ENCODE data around the gene MAL. TPM values are rescaled to one million over a fixed set of nuclear protein-coding genes. Genes with fewer than 3 reads are reported as not detected.

Gene MAL
- total RNA-seq, 2 donors from 2014 or later = 1.2 to 2.2 TPM

DNA sequence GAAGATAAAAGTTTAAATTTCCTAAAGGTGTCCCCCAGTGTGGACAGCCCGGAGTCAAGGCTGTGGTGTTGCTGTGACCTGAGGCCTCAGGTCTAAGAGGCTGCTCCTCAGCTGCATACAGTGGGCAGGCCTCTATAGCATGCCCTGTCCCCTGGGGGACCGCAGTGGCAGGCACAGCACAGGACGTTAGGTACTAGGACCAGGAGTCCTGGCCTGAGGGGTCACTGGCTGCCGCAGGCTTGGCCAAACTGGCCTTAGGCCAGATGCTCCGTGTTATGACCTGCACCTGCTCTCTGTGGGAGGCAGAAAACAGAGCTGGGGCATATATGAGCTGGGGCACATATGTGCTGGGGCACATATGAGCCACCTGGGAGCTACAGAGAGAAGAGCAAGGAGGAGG, 21.2 kb upstream of the MAL start:
- Mint-ChIP-seq H3K9me3 (no peaks in the 10 kb centered on the region), H3K27me3 (peaks cover 0 to 5% of the 10 kb centered on the region in 2 donors), H3K4me3 (no peak overlapping the region), H3K4me1 (ENCODE audit: low read depth in 2 of 2) (no peaks in the 10 kb centered on the region), H3K27ac (no peak overlapping the region), H3K36me3 (no peaks in the 10 kb centered on the region)
- ATAC-seq (peak in 1 of 2 donors; percentile 3), DNase-seq (ENCODE audit: low spot score) (no peak)

DNA sequence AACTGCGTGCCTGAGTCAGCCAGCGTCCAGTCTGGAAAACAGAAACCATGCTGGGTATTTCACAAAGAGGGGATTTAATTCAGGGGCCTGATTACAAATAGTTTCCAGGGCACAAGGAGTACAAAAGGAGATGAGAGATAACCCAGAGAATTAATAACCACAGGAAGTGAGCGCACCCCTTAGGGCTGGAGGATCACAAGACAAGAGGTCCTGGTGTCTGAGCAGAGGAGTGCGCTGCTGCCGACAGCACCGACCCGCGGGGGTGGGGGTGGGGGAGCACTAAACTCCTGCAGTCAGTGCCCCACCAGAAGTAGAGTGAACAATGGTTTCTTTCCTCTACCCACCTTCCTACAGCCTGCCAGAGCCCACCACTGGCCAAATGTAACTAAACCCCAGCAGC, 20.8 kb upstream of the MAL start:
- H3K27me3 Mint-ChIP-seq = peaks cover 0 to 5% of the 10 kb centered on the region in 2 donors
- H3K9me3 Mint-ChIP-seq = no peaks in the 10 kb centered on the region
- no peaks in the 10 kb centered on the region for H3K4me1 Mint-ChIP-seq (ENCODE audit: low read depth in 2 of 2)
- no peak overlapping the region for H3K4me3 Mint-ChIP-seq
- ATAC-seq (no peak), DNase-seq (ENCODE audit: low spot score) (no peak)
- no peaks in the 10 kb centered on the region for H3K36me3 Mint-ChIP-seq
- H3K27ac Mint-ChIP-seq = no peak overlapping the region

DNA sequence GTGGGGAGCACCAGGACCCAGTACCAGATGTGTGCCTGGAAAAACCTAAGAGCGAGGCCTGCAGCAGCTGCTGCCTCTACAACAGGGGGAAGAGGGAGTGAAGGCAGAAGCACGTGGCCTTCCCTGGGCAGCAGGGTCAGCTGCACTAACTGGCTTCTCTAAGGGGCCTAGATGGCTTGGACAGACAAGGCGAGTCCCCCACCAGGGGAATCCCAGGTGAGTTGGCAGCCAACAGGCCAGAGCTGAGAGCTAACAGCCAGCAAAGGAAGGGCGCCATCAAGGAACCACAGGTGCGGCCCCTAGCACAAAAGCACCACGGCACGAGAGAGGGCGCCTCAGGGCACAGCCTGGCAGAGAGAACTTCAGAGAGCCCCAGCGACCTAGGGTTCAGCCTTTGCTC, 19.8 kb upstream of the MAL start:
- no peaks in the 10 kb centered on the region for H3K9me3 Mint-ChIP-seq
- no peaks in the 10 kb centered on the region for H3K4me1 Mint-ChIP-seq (ENCODE audit: low read depth in 2 of 2)
- ATAC-seq (no peak), DNase-seq (ENCODE audit: low spot score) (no peak)
- H3K36me3 Mint-ChIP-seq = no peaks in the 10 kb centered on the region
- no peak overlapping the region for H3K27ac Mint-ChIP-seq
- no peak overlapping the region for H3K4me3 Mint-ChIP-seq
- peaks cover 0 to 5% of the 10 kb centered on the region in 2 donors for H3K27me3 Mint-ChIP-seq

DNA sequence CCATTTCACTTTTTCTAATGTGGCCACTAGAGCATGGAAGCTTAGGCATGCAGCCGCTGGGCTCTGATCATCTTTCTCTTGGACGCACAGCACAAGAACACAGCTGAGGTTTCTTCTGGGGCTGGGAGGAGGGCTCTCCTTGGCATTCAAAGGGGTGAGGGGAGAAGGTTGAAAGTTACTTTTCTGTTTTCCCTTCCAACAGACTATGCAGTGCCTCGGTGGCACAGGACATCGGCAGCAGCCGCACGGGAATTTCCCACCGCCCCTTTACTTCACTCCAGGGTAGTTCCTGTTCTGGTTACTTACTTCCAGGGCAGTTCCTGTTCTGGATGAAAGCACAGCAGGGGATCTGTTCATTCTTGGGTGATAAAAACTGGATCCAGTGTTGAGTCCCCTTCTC, 18.9 kb upstream of the MAL start:
- Mint-ChIP-seq H3K36me3 (no peaks in the 10 kb centered on the region), H3K9me3 (no peaks in the 10 kb centered on the region), H3K27ac (no peak overlapping the region), H3K4me1 (ENCODE audit: low read depth in 2 of 2) (no peaks in the 10 kb centered on the region), H3K27me3 (peaks cover 0 to 5% of the 10 kb centered on the region in 2 donors), H3K4me3 (no peak overlapping the region)
- ATAC-seq = no peak
- DNase-seq (ENCODE audit: low spot score) = no peak

DNA sequence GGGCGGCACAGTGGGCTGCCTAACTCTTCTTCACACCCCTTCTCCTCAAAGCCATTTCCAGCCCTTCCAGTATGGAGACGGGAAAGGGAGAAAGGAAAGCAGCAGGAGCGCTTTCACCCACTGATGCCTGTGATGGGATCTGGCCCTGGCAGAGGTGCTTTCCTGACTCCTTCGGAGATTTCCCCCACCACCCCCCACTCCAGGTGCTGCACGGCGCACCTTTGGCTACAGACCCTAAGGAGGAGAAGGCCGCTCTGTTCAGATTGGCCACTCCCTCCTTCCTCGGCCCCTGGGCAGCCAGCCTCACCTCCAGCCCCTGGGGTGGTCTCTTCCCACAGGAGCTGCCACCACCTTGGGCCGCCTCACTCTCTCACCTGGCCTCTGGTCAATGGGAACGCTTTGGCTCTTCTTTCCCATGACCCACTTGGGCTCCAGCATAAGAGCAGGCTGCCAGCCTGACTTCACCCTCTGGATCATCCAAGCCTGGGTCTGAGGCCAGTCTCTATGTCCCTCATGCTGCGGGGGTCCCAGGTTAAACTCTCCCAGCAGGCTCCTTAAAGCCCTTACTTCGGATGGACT, 18.4 kb upstream of the MAL start:
- peak in 1 of 2 donors; percentile 34 for ATAC-seq
- Mint-ChIP-seq H3K4me1 (ENCODE audit: low read depth in 2 of 2) (no peaks in the 10 kb centered on the region), H3K4me3 (no peak overlapping the region), H3K9me3 (no peaks in the 10 kb centered on the region), H3K36me3 (no peaks in the 10 kb centered on the region), H3K27ac (no peak overlapping the region), H3K27me3 (peaks cover 0 to 5% of the 10 kb centered on the region in 2 donors)
- DNase-seq (ENCODE audit: low spot score) = no peak

DNA sequence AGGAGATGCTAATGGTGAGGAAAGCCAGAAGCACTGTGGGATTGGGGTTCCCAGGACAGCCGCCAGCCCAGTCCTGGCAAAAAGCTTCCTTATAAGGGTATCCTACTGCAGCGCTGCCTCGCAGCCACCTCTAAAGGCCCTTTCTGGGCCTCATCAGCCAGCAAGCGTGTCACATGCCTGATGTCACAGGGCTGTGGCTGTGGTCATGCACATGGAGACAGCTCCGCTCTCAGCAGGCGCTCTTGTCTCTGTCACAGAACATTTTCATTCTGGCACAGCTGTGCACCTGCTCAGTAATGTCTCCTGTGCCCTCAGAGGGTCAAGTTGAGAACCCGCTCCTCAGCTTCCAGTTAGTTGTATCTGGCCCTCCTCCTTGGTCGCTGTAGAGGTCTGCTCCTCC, 17.7 kb upstream of the MAL start:
- no peaks in the 10 kb centered on the region for H3K36me3 Mint-ChIP-seq
- DNase-seq (ENCODE audit: low spot score) = no peak
- H3K27ac Mint-ChIP-seq = no peak overlapping the region
- ATAC-seq = no peak
- peaks cover 0 to 5% of the 10 kb centered on the region in 2 donors for H3K27me3 Mint-ChIP-seq
- no peaks in the 10 kb centered on the region for H3K9me3 Mint-ChIP-seq
- H3K4me3 Mint-ChIP-seq = no peak overlapping the region
- H3K4me1 Mint-ChIP-seq (ENCODE audit: low read depth in 2 of 2) = no peaks in the 10 kb centered on the region

DNA sequence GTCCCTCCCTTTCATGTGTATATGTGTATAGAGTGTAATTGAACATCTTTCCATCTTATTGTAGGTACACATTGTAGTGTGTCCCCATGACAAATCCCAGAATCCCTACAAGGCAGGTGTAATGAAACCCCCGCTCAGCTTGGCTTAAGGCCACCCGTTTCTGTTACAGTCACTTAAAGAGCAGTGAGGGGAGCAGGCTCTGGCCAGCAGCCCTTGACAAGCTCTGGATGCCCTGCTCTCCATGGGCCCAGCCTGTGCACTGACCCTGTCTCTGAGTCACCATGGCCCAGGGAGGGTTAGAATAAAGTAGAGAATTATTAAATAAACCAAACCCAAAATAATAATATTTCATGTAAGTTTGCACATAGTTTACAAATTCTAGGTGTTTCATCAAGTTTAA, 17.2 kb upstream of the MAL start:
- Mint-ChIP-seq H3K27me3 (peaks cover 0 to 5% of the 10 kb centered on the region in 2 donors), H3K36me3 (no peaks in the 10 kb centered on the region), H3K4me1 (ENCODE audit: low read depth in 2 of 2) (no peaks in the 10 kb centered on the region), H3K9me3 (no peaks in the 10 kb centered on the region), H3K27ac (no peak overlapping the region), H3K4me3 (no peak overlapping the region)
- no peak for ATAC-seq
- no peak for DNase-seq (ENCODE audit: low spot score)

DNA sequence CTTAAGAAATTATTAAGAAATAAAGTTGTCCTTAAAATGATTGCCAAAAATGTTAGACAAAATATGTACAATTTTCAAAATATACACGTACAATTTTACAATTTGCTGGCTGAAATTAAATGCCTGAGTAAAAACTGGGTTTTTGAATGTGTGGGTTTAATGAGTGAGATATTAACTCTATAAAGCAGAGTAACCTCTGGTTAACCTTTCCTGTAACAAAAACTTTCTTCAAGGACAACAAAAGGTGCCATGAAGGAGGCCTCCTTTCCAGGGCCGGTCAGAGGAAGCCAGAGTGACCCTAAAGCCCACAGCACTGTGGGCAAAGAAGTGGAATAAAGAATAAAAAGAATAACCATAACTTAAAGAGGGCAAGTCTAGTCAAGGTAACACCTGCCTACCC, 16.5 kb upstream of the MAL start:
- Mint-ChIP-seq H3K9me3 (no peaks in the 10 kb centered on the region), H3K27ac (no peak overlapping the region), H3K36me3 (no peaks in the 10 kb centered on the region), H3K27me3 (peaks cover 0 to 5% of the 10 kb centered on the region in 2 donors), H3K4me3 (no peak overlapping the region), H3K4me1 (ENCODE audit: low read depth in 2 of 2) (no peaks in the 10 kb centered on the region)
- ATAC-seq (no peak), DNase-seq (ENCODE audit: low spot score) (no peak)

DNA sequence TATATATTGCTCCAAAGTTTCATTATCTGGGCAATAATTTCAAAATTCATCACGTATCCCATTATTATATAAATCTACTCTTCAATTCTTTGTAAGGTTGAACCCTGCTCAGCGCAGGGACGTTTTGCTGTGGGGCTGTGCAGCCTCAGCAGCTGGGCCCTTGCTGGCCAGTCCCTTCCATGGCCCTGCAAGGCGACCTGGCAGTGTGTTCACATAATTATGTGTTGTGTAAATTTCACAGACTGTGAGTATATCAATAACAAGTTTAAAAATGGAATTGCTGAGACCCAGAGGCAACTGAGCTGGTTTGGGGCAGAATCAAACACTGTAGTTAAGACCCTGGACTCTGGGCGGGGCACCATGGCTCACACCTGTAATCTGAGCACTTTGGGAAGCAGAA, 16.1 kb upstream of the MAL start:
- Mint-ChIP-seq H3K4me1 (ENCODE audit: low read depth in 2 of 2) (no peaks in the 10 kb centered on the region), H3K27me3 (peaks cover 0 to 5% of the 10 kb centered on the region in 2 donors), H3K36me3 (no peaks in the 10 kb centered on the region), H3K27ac (no peak overlapping the region), H3K4me3 (no peak overlapping the region), H3K9me3 (no peaks in the 10 kb centered on the region)
- DNase-seq (ENCODE audit: low spot score) (no peak), ATAC-seq (no peak)

DNA sequence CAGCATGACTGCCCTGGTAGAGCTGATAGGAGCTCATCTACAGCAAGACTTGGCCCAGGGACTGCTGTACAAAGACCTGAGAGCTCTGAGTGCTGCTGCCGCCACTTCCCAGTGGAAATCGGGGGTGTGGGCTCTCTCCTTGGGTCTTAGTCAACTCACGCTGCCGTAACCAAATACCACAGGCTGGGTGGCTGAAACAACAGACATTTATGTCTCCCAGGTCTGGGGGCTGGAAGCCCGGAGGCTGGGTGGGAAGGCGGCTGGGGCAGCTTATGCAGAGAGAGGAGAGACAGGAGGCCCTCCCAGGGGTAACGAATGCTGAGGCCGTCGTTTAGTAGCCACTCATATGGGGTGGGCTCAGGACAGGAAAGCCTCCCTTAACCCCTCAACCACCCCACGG, 15.4 kb upstream of the MAL start:
- H3K36me3 Mint-ChIP-seq = no peaks in the 10 kb centered on the region
- no peaks in the 10 kb centered on the region for H3K9me3 Mint-ChIP-seq
- no peak overlapping the region for H3K27ac Mint-ChIP-seq
- DNase-seq (ENCODE audit: low spot score) = no peak
- no peaks in the 10 kb centered on the region for H3K4me1 Mint-ChIP-seq (ENCODE audit: low read depth in 2 of 2)
- no peak for ATAC-seq
- no peak overlapping the region for H3K4me3 Mint-ChIP-seq
- H3K27me3 Mint-ChIP-seq = peaks cover 0 to 3% of the 10 kb centered on the region in 2 donors

DNA sequence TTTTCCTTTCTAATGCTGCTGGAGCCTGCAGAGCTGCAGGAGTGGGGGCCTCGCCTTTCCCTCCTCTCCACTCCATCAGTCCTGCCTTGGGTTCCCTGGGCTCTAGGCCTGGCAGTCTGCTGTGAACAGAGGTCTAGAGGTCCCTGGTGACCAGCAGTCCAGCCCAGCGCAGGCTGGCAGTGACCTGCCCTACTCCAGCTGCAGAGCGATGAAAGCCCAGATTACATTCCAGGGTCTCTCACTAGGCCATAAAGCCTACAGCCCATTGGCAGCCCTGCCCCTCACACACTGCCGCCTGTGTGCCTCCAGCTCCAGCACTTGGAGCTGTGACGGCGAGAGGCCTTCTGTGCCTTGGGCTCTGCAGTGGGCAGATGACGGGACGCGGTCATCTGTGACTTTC, 14.8 kb upstream of the MAL start:
- Mint-ChIP-seq H3K27ac (no peak overlapping the region), H3K9me3 (no peaks in the 10 kb centered on the region)

DNA sequence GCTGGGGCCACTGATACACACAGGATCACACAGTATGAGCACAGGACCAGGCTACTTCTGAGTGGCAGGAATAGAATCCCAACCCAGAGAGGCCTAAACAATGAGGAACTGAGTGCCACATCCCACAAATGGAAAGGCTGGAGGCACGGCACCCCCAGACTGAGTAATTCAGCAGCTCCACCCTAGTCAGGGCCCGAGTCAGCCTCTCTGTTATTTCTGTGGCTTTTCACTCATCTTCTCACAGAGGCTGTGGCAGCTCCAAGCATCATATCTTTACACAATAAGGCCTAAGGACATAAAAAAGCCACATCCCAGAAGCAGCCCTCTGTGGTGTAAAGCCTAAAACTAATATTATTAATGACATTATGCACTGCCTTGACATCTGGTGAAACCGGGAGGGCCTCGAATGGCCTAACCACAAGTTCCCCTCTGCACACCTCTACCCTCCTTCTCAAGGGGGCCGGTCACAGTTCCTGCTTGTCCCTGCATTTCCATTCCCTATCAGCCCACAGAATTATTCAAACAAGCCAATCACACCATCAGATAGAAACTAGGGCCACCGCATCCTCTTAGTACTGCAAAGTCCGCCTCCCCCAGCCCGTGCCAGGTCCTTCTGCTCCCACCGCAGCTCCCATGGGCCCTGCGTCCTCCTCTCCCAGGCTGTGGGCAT, 12.5 kb upstream of the MAL start:
- H3K27me3 Mint-ChIP-seq = peaks cover 5 to 8% of the 10 kb centered on the region in 2 donors
- ATAC-seq (no peak), DNase-seq (ENCODE audit: low spot score) (no peak)
- no peak overlapping the region for H3K4me3 Mint-ChIP-seq
- H3K36me3 Mint-ChIP-seq = no peaks in the 10 kb centered on the region
- H3K27ac Mint-ChIP-seq = no peak overlapping the region
- H3K4me1 Mint-ChIP-seq (ENCODE audit: low read depth in 2 of 2) = no peaks in the 10 kb centered on the region
- no peaks in the 10 kb centered on the region for H3K9me3 Mint-ChIP-seq

More for the DNA sequence above, 14.8 kb upstream of the MAL start:
- Mint-ChIP-seq H3K36me3 (no peaks in the 10 kb centered on the region), H3K4me1 (ENCODE audit: low read depth in 2 of 2) (no peaks in the 10 kb centered on the region), H3K27me3 (no peaks in the 10 kb centered on the region), H3K4me3 (no peak overlapping the region)
- DNase-seq (ENCODE audit: low spot score) (no peak), ATAC-seq (no peak)

DNA sequence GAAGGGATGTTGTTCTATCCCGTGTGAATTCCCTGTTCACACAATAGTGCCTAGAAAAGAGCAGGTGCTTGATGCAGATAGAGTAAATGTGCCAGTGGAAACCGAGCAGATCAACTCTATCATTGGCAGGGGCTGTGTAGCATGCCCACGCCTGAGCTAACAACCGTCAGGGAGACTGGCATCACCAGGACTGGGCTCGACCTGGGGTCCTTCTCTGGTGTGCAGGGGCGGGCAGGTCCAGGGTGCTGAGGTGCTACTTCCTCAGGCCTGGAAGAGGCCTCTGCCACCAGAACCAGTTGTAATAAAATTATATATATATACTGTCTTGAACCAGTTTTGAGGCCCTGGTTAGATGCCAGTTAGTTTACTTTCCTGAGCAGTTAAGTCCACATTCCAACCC, 11.8 kb upstream of the MAL start:
- no peaks in the 10 kb centered on the region for H3K36me3 Mint-ChIP-seq
- H3K27me3 Mint-ChIP-seq = peaks cover 5 to 8% of the 10 kb centered on the region in 2 donors
- ATAC-seq (no peak), DNase-seq (ENCODE audit: low spot score) (no peak)
- no peaks in the 10 kb centered on the region for H3K9me3 Mint-ChIP-seq
- H3K4me3 Mint-ChIP-seq = no peak overlapping the region
- no peak overlapping the region for H3K27ac Mint-ChIP-seq
- H3K4me1 Mint-ChIP-seq (ENCODE audit: low read depth in 2 of 2) = no peaks in the 10 kb centered on the region

DNA sequence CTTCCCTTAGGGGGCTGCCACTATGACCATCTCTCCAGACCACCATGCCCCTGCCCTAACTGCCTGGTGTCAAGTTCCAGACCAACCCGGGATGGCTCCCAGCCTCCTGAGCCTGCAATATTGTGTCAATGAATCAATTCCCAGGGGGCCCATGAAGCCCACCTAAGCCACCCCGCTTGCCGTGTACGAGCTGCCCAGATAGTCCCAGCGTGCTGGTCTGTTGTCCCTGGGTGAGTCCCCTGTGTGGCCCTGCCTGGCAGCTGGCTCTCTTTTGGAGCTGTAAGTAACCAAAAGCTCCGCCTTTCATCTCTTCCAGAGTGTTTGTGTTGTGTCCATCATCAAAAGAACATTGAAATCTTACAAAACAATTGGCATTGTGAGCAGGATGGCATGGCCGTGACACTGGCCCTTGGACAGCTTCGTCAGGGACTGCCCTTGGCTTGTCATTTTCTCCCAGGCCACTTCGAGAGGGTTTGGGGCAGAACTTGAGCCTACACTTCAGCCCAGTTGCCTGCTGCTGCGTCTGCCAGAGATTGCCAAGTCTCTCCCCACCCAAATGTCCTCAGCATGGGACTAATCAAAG, 11.3 kb upstream of the MAL start:
- H3K9me3 Mint-ChIP-seq = no peaks in the 10 kb centered on the region
- peaks cover 5 to 8% of the 10 kb centered on the region in 2 donors for H3K27me3 Mint-ChIP-seq
- peak; percentile 25 for DNase-seq (ENCODE audit: low spot score)
- H3K4me1 Mint-ChIP-seq (ENCODE audit: low read depth in 2 of 2) = no peaks in the 10 kb centered on the region
- no peak for ATAC-seq
- H3K4me3 Mint-ChIP-seq = no peak overlapping the region
- no peaks in the 10 kb centered on the region for H3K36me3 Mint-ChIP-seq
- no peak overlapping the region for H3K27ac Mint-ChIP-seq
